ENCODE results near the gene OPN1MW3. TPM values are rescaled to one million over a fixed set of nuclear protein-coding genes. Genes with fewer than 3 reads are reported as not detected.

Gene OPN1MW3
- total RNA-seq, 1 experiment from 2014 or later = not detected

GRCh38 chrX:154307202-154307601 is 49.8 kb downstream of the OPN1MW3 start:
- Histone ChIP-seq H4K8ac (replicated peaks; ENCODE audit: insufficient read length, low read depth, low read length) (no peak overlapping the region), H3K56ac (ENCODE audit: insufficient read length, low read depth, low read length) (no peak overlapping the region), H2BK120ac (ENCODE audit: low read depth, low read length, poor library complexity, severe bottlenecking) (no peak overlapping the region), H3K23ac (ENCODE audit: insufficient read length, low read depth, low read length) (no peak overlapping the region), H2AK5ac (ENCODE audit: insufficient read length, low read length) (no peak overlapping the region), H3K14ac (ENCODE audit: insufficient read depth, low read length) (no peak overlapping the region), H2BK15ac (ENCODE audit: low read depth, low read length) (no peak overlapping the region), H2BK5ac (ENCODE audit: insufficient read length, low read length) (no peak overlapping the region), H4K91ac (ENCODE audit: insufficient read length, low read depth, low read length) (no peak overlapping the region), H4K5ac (ENCODE audit: insufficient read length, low read depth, low read length) (no peak overlapping the region), H2AFZ (ENCODE audit: low read length) (no peak overlapping the region), H3K4me1 (ENCODE audit: insufficient read depth, low read length) (no peaks in the 10 kb centered on the region), H4K20me1 (ENCODE audit: control insufficient read depth, insufficient read depth, insufficient read length) (no peaks in the 10 kb centered on the region), H3K23me2 (ENCODE audit: insufficient read length, low read depth, low read length, poor library complexity, severe bottlenecking) (no peaks in the 10 kb centered on the region), H3K79me1 (ENCODE audit: insufficient read depth, low read depth, low read length, poor library complexity, severe bottlenecking) (no peaks in the 10 kb centered on the region), H3K27me3 (ENCODE audit: insufficient read depth, low read length) (no peaks in the 10 kb centered on the region), H3K79me2 (ENCODE audit: insufficient read depth, low read length) (no peaks in the 10 kb centered on the region), H3T11ph (ENCODE audit: low read length) (no peak overlapping the region), H2BK12ac (ENCODE audit: insufficient read length, low read depth, low read length) (no peak overlapping the region), H3K4ac (ENCODE audit: low read depth, low read length) (no peak overlapping the region), H2BK20ac (ENCODE audit: low read depth, low read length, poor library complexity, severe bottlenecking) (no peak overlapping the region), H3K4me2 (ENCODE audit: insufficient read depth, insufficient read length, low read length) (no peak overlapping the region), H3K18ac (ENCODE audit: insufficient read length, low read depth, low read length) (no peak overlapping the region), H3K9me3 (ENCODE audit: control insufficient read depth, low read depth, low read length) (peaks cover 55% of the 10 kb centered on the region), H3K9ac (ENCODE audit: extremely low read depth, insufficient read length, low read length) (no peak overlapping the region), H3K27ac (ENCODE audit: insufficient read length, low read depth, low read length) (no peak overlapping the region)
- TF ChIP-seq, protein P1, sequence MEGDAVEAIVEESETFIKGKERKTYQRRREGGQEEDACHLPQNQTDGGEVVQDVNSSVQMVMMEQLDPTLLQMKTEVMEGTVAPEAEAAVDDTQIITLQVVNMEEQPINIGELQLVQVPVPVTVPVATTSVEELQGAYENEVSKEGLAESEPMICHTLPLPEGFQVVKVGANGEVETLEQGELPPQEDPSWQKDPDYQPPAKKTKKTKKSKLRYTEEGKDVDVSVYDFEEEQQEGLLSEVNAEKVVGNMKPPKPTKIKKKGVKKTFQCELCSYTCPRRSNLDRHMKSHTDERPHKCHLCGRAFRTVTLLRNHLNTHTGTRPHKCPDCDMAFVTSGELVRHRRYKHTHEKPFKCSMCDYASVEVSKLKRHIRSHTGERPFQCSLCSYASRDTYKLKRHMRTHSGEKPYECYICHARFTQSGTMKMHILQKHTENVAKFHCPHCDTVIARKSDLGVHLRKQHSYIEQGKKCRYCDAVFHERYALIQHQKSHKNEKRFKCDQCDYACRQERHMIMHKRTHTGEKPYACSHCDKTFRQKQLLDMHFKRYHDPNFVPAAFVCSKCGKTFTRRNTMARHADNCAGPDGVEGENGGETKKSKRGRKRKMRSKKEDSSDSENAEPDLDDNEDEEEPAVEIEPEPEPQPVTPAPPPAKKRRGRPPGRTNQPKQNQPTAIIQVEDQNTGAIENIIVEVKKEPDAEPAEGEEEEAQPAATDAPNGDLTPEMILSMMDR (conservative IDR thresholded peaks at IDR 0.05) = no peak
- Mint-ChIP-seq H3K27me3 (ENCODE audit: low read depth) (peaks cover 22% of the 10 kb centered on the region), H3K4me1 (peaks cover 2 to 16% of the 10 kb centered on the region in 2 experiments), H3K36me3 (ENCODE audit: insufficient read depth in 1 of 3, low read depth in 3 of 3) (peaks cover 0 to 4% (median 0%) of the 10 kb centered on the region in 3 experiments; a peak in 4 of 7 replicates), H3K9me3 (peaks cover 75 to 82% of the 10 kb centered on the region in 2 experiments), H3K27ac (no peak overlapping the region), H3K4me3 (no peak overlapping the region)
- no peak for DNase-seq
- WGBS (ENCODE audit: extremely low coverage, insufficient read length, low lambda C conversion rate) = no CpG with 5 or more reads among the region's 6 CpGs
